Mucosa of descending colon (tissue), 3 donors: ENCODE results near the gene TBC1D14. TPM values are rescaled to one million over a fixed set of nuclear protein-coding genes. Genes with fewer than 3 reads are reported as not detected.
"Not testable (repeated sequence)": the region's sequence is repeated elsewhere in the genome, so short reads cannot be mapped to it uniquely, and the experiment has no call there.

Experiments used
- ATAC-seq: fragments of 200-7000 bp; cut with Tn5 transposase; one replicate; pipeline ENCODE4 v1.9.1; 2020; ENCODE audit warnings: mild to moderate bottlenecking, moderate library complexity
- DNase-seq, 3 donors: peaks; one replicate each; pipeline ENCODE4 v3.0.0-alpha.2; 2020
- H3K36me3 ChIP-seq: fragments of 200-600 bp; one replicate; pipeline ENCODE4 v1.8.0; 2021; ENCODE audit warnings: low read depth, mild to moderate bottlenecking
- H3K4me1 ChIP-seq: fragments of 200-600 bp; one replicate; pipeline ENCODE4 v1.8.0; 2021; ENCODE audit warnings: low read depth, mild to moderate bottlenecking
- H3K4me3 ChIP-seq: fragments of 200-600 bp; one replicate; pipeline ENCODE4 v1.8.0; 2021; ENCODE audit warnings: mild to moderate bottlenecking
- H3K9me3 ChIP-seq: fragments of 200-600 bp; one replicate; pipeline ENCODE4 v1.8.0; 2021; ENCODE audit warnings: mild to moderate bottlenecking
- intact Hi-C, 2 donors: fragments of 100-400 bp; cut with DNase I in 1 of 2; cut with micrococcal nuclease in 1 of 2; formaldehyde crosslinking; loops; one replicate each; pipeline versions ENCODE4 v1.11.0 to v1.11.1; 2022; cut with DNase I, micrococcal nuclease
- total RNA-seq, 3 donors: library from RNA; stranded (reverse); fragmentation: NEBNext Ultra II Directional in 2 of 3; extraction: Animal tissue kit (Norgen Biotek cat#: 25700) in 2 of 3; gene quantifications; one replicate each; pipeline versions ENCODE4 v1.2.1 to v1.2.4, GENCODE V29; 2021 to 2023
- TF ChIP-seq, protein P1 (sequence below): fragments of 200-600 bp; IDR thresholded peaks from one replicate; pipeline ENCODE4 v1.8.0; 2022; ENCODE audit warnings: antibody characterized with exemption, mild to moderate bottlenecking
- donor health status: DM: no; HTN: no; CAD: no; lungs with moderate emphysema.
- donor health status: DM: no; HTN: no; CAD: no.
- donor health status: DM: no; HTN: yes; CAD: no.

TBC1D14 gene
- total RNA-seq, 3 donors from 2014 or later, result 51.8 to 70.8 (median 56.2) TPM

DNA sequence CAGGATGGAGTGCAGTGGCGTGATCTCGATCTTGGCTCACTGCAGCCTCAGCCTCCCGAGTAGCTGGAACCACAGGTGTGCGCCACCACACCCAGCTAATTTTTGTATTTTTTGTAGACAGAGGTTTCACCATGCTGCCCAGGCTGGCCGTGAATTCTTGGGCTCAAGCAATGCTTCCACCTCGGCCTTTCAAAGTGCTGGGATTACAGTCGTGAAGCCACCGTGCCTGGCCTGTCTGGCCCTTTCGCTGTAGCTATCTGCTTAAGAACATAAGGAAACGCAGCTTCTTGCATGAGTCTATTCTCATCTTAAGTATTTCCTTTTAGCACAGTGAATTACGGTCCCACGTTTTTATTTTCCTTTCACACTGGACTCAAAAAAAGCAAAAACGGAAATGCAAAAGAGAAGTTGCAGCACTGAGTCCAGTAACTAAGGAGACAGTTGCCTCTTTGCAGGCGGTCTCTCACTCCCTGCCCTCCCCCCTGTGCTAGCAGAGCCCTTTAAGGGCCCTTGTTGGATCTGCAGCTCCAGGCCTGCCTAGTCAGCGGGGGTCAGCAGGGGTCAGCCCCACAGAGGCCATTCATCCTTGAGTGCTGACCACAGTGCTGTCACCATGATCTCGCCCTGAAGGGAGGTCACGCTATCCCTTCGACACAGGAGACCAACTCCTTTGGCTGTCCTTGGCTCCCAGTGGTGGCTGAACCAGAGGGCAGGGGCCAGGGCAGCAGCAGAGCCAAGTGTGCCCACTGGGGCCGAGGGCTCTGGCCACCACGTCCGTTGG, 21.8 kb upstream of the TBC1D14 start:
- TF ChIP-seq, protein P1, sequence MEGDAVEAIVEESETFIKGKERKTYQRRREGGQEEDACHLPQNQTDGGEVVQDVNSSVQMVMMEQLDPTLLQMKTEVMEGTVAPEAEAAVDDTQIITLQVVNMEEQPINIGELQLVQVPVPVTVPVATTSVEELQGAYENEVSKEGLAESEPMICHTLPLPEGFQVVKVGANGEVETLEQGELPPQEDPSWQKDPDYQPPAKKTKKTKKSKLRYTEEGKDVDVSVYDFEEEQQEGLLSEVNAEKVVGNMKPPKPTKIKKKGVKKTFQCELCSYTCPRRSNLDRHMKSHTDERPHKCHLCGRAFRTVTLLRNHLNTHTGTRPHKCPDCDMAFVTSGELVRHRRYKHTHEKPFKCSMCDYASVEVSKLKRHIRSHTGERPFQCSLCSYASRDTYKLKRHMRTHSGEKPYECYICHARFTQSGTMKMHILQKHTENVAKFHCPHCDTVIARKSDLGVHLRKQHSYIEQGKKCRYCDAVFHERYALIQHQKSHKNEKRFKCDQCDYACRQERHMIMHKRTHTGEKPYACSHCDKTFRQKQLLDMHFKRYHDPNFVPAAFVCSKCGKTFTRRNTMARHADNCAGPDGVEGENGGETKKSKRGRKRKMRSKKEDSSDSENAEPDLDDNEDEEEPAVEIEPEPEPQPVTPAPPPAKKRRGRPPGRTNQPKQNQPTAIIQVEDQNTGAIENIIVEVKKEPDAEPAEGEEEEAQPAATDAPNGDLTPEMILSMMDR, result no peak
- peaks cover 12% of the 10 kb centered on the region for H3K4me1 ChIP-seq
- H3K36me3 ChIP-seq, result no peaks in the 10 kb centered on the region
- no peak for DNase-seq
- no peak overlapping the region for H3K4me3 ChIP-seq
- peak; percentile 18 for ATAC-seq
- intact Hi-C loops, result no loop called here
- H3K9me3 ChIP-seq, result no peaks in the 10 kb centered on the region

DNA sequence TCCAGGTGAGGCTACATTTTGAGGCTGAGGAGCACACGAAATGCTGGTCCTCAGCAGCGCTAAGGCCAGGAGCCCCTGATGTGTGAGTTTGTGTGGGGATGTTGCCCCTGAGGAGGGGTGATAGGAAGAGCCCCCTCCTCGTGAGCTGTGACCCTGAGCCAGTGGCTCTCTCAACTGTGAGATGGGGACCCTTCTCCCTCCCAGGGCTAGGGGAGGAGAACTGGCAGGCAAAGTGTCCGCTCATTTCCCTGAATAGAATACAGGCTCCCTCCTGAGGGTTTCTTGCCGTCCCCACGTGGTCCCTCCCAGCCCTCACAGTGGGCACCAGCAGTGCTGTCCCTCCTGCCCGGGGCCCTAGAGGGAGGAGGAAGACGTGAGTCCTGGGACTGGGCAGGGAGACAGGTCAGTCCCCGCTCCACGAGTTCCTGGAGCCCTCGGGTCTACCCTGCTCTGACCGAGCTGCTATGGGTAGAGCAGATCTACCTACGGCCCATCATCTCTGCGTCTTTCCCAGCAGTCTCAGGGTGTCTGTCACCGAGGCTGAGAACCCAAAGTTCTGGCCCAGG, 21.0 kb upstream of the TBC1D14 start:
- TF ChIP-seq, protein P1, result no peak
- no peak overlapping the region for H3K4me3 ChIP-seq
- no peaks in the 10 kb centered on the region for H3K36me3 ChIP-seq
- no peak for DNase-seq
- ATAC-seq, result no peak
- H3K4me1 ChIP-seq, result peaks cover 20% of the 10 kb centered on the region
- intact Hi-C loops, result no loop called here
- no peaks in the 10 kb centered on the region for H3K9me3 ChIP-seq

GRCh38 chr4:6889101-6889735, 20.4 kb upstream of the TBC1D14 start:
- no peaks in the 10 kb centered on the region for H3K36me3 ChIP-seq
- DNase-seq, result no peak
- TF ChIP-seq, protein P1, result no peak
- H3K9me3 ChIP-seq, result no peaks in the 10 kb centered on the region
- ATAC-seq, result no peak
- H3K4me3 ChIP-seq, result no peak overlapping the region
- H3K4me1 ChIP-seq, result peaks cover 26% of the 10 kb centered on the region
- intact Hi-C loops, result no loop called here

- intact Hi-C loops, result no loop called here
- DNase-seq (no peak), ATAC-seq (no peak)
- no peak overlapping the region for H3K4me3 ChIP-seq
- H3K36me3 ChIP-seq, result no peaks in the 10 kb centered on the region
- H3K9me3 ChIP-seq, result no peaks in the 10 kb centered on the region
- TF ChIP-seq, protein P1, result no peak
- H3K4me1 ChIP-seq, result peaks cover 27% of the 10 kb centered on the region
These were observed 19.8 kb upstream of the TBC1D14 start for GRCh38 chr4:6889736-6890324.

DNA sequence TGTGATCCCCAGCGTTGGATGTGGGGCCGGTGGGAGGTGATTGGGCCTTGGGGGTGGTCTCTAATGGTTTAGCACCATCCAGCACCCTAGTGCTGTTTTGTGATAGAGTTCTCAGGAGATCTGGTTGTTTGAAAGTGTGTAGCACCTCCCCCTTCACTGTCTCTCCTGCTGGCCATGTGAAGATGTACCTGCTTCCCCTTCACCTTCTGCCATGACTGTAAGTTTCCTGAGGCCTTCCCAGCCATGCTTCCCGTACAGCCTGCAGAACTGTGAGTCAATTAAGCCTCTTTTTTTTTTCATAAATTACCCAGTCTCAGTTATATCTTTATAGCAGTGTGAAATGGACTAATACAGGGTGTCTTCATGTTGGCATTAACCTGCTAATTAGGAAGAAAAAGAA, 19.3 kb upstream of the TBC1D14 start:
- intact Hi-C loops, result no loop called here

GRCh38 chr4:6890971-6891370, 18.7 kb upstream of the TBC1D14 start:
- H3K9me3 ChIP-seq, DNase-seq, H3K4me3 ChIP-seq, H3K36me3 ChIP-seq, ATAC-seq, intact Hi-C loops: not testable (repeated sequence)
- H3K4me1 ChIP-seq, result peaks cover 27% of the 10 kb centered on the region

More for the DNA sequence above, 19.3 kb upstream of the TBC1D14 start:
- TF ChIP-seq, protein P1, result no peak
- no peaks in the 10 kb centered on the region for H3K9me3 ChIP-seq
- no peak overlapping the region for H3K4me3 ChIP-seq
- no peak for DNase-seq
- H3K36me3 ChIP-seq, result no peaks in the 10 kb centered on the region
- H3K4me1 ChIP-seq, result peaks cover 27% of the 10 kb centered on the region
- ATAC-seq, result no peak
